GM12878 (cell line): ENCODE results near the gene ZNF436. TPM values are rescaled to one million over a fixed set of nuclear protein-coding genes. Genes with fewer than 3 reads are reported as not detected.
A peak's percentile ranks its signal among the peaks of the same experiment; 100 is the strongest.

Source experiments
- BHLHE40 ChIP-seq, 2 experiments: fragments of 450-650 bp in 1 of 2; IDR thresholded peaks; 2 replicates each; pipeline ENCODE4 v1.6.1; 2011 to 2017; ENCODE audit warnings: low read depth in 2 of 2, borderline replicate concordance in 1 of 2, improper control_type of control experiment in 1 of 2, low read length in 1 of 2, mild to moderate bottlenecking in 1 of 2
- CHD2 ChIP-seq: IDR thresholded peaks from 2 replicates; pipeline ENCODE4 v1.6.1; 2011; ENCODE audit warnings: low read depth, low read length, improper control_type of control experiment, borderline replicate concordance
- CUX1 ChIP-seq: IDR thresholded peaks from 2 replicates; pipeline ENCODE4 v1.6.1; 2012; ENCODE audit warnings: improper control_type of control experiment, low read depth, low read length; ENCODE audit not compliant: insufficient replicate concordance
- DPF2 ChIP-seq: fragments of 450-650 bp; IDR thresholded peaks from 2 replicates; pipeline ENCODE4 v1.6.1; 2017; ENCODE audit warnings: mild to moderate bottlenecking
- EGR1 ChIP-seq, 2 experiments: IDR thresholded peaks; 1 replicate in 1 of 2; 2 replicates in 1 of 2; pipeline ENCODE4 v1.6.1; 2011 to 2012; ENCODE audit warnings: low read depth in 2 of 2, low read length in 2 of 2, borderline replicate concordance in 1 of 2, mild to moderate bottlenecking in 1 of 2, moderate library complexity in 1 of 2
- HSF1 ChIP-seq: fragments of 150-350 bp; IDR thresholded peaks from 2 replicates; pipeline ENCODE4 v1.6.1; 2014; ENCODE audit warnings: mild to moderate bottlenecking, low read depth, low read length
- KLF5 ChIP-seq: fragments of 450-650 bp; IDR thresholded peaks from 2 replicates; pipeline ENCODE4 v1.6.1; 2014; ENCODE audit warnings: mild to moderate bottlenecking; ENCODE audit not compliant: partially characterized antibody
- MEF2A ChIP-seq: IDR thresholded peaks from 2 replicates; pipeline ENCODE4 v1.6.1; 2011; ENCODE audit warnings: low read depth, mild to moderate bottlenecking, low read length, moderate library complexity; ENCODE audit not compliant: insufficient read depth
- MEF2B ChIP-seq: fragments of 450-650 bp; IDR thresholded peaks from 2 replicates; pipeline ENCODE4 v1.6.1; 2018; ENCODE audit warnings: mild to moderate bottlenecking, moderate library complexity; ENCODE audit not compliant: partially characterized antibody, poor library complexity, severe bottlenecking
- NRF1 ChIP-seq: conservative IDR thresholded peaks from 2 replicates; pipeline ENCODE4 v1.6.1; 2011; ENCODE audit warnings: mild to moderate bottlenecking, low read depth, low read length, improper control_type of control experiment
- POLR2A ChIP-seq: IDR thresholded peaks from 2 replicates; pipeline ENCODE4 v1.6.1; 2011; ENCODE audit warnings: low read depth, mild to moderate bottlenecking, low read length
- POU2F2 ChIP-seq: IDR thresholded peaks from 3 replicates; pipeline ENCODE4 v1.6.1; 2011; ENCODE audit warnings: low read depth, mild to moderate bottlenecking, low read length, borderline replicate concordance
- RAD21 ChIP-seq: IDR thresholded peaks from 2 replicates; pipeline ENCODE4 v1.6.1; 2011; ENCODE audit warnings: mild to moderate bottlenecking, low read depth, low read length, moderate library complexity; ENCODE audit not compliant: insufficient read depth
- SMC3 ChIP-seq: IDR thresholded peaks from 2 replicates; pipeline ENCODE4 v1.6.1; 2011; ENCODE audit warnings: low read length, improper control_type of control experiment, borderline replicate concordance
- SUPT20H ChIP-seq: IDR thresholded peaks from 2 replicates; pipeline ENCODE4 v1.6.1; 2011; ENCODE audit warnings: low read depth, mild to moderate bottlenecking, low read length, moderate library complexity, borderline replicate concordance; ENCODE audit not compliant: control insufficient read depth
- polyA plus RNA-seq, 11 experiments: library from polyadenylated mRNA; depleted of rRNA in 4 of 11; unstranded in 6 of 11; stranded (reverse) in 5 of 11; fragments of >200 nt; fragmentation: Nextera tagmentation in 4 of 11; fragmentation: Illumina TruSeq in 1 of 11; extraction: Ambion mirVana in 4 of 11; extraction: Trizol in 1 of 11; gene quantifications; 1 replicate in 1 of 11; 2 replicates in 10 of 11; pipeline versions ENCODE4 v1.2.1 to v1.2.3, GENCODE V29; 2011 to 2016; ENCODE audit warnings: inconsistent platforms in 2 of 11, missing spikeins in 2 of 11, low read depth in 1 of 11
- total RNA-seq, 4 experiments: library from RNA; depleted of rRNA in 3 of 4; stranded (reverse); fragments of >200 nt in 3 of 4; fragmentation: Illumina TruSeq in 1 of 4; extraction: Trizol in 1 of 4; gene quantifications; 2 replicates each; pipeline versions ENCODE4 v1.2.1 to v1.2.3, GENCODE V29; 2013 to 2021
- TF ChIP-seq, protein P1 (sequence below): IDR thresholded peaks from 2 replicates; pipeline ENCODE4 v1.6.1; 2012; ENCODE audit warnings: low read depth, low read length, improper control_type of control experiment
- TF ChIP-seq, protein P2 (sequence below): IDR thresholded peaks from 2 replicates; pipeline ENCODE4 v1.6.1; 2012; ENCODE audit warnings: low read depth, low read length, improper control_type of control experiment

Gene ZNF436
- total and polyA plus RNA-seq, 10 of the 15 experiments (the other 5 are each of a cell fraction or from before 2014, with no cell fraction given): 0.85 to 4.7 (median 3.0) TPM

- peak; percentile 6 for TF ChIP-seq CUX1
- TF ChIP-seq, protein P1, sequence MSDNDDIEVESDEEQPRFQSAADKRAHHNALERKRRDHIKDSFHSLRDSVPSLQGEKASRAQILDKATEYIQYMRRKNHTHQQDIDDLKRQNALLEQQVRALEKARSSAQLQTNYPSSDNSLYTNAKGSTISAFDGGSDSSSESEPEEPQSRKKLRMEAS: peak; percentile 38; the same call in 1 of the 2 replicates
- 0 out of 2 replicates have a peak, but pooled peaks have one; percentile 19 for TF ChIP-seq HSF1
- TF ChIP-seq KLF5: peak; percentile 38
- no peak for TF ChIP-seq SUPT20H
- peak; percentile 22 for TF ChIP-seq DPF2
- TF ChIP-seq MEF2B: peak; percentile 86
- TF ChIP-seq EGR1 (IDR thresholded peaks at IDR 0.05; ENCODE audit: borderline replicate concordance in 1 of 2, low read depth in 2 of 2, low read length in 2 of 2): peak in 1 of 2 experiments; percentile 86; a peak in 2 of 3 replicates
- no peak for TF ChIP-seq RAD21
- 0 out of 2 replicates have a peak, but pooled peaks have one; percentile 17 for TF ChIP-seq NRF1
- TF ChIP-seq CHD2: peak; percentile 16; the same call in 1 of the 2 replicates
- TF ChIP-seq MEF2A: 0 out of 2 replicates have a peak, but pooled peaks have one; percentile 37
- 0 out of 2 replicates have a peak, but pooled peaks have one; percentile 7 for TF ChIP-seq SMC3
- TF ChIP-seq, protein P2, sequence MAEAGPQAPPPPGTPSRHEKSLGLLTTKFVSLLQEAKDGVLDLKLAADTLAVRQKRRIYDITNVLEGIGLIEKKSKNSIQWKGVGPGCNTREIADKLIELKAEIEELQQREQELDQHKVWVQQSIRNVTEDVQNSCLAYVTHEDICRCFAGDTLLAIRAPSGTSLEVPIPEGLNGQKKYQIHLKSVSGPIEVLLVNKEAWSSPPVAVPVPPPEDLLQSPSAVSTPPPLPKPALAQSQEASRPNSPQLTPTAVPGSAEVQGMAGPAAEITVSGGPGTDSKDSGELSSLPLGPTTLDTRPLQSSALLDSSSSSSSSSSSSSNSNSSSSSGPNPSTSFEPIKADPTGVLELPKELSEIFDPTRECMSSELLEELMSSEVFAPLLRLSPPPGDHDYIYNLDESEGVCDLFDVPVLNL: 0 out of 2 replicates have a peak, but pooled peaks have one; percentile 28
- peak in 1 of 2 experiments; percentile 50; a peak in 1 of 4 replicates for TF ChIP-seq BHLHE40 (IDR thresholded peaks at IDR 0.05; ENCODE audit: borderline replicate concordance in 1 of 2, low read depth in 2 of 2, low read length in 1 of 2)
- TF ChIP-seq POLR2A: peak; percentile 82
- TF ChIP-seq POU2F2: 0 out of 3 replicates have a peak, but pooled peaks have one; percentile 7
Measured at GRCh38 chr1:23368562-23369334, 888 bp downstream of the ZNF436 start (continued).
